Measurements from ENCODE around the gene PTGER3. TPM values are rescaled to one million over a fixed set of nuclear protein-coding genes. Genes with fewer than 3 reads are reported as not detected.

The PTGER3 gene
- total RNA-seq (2013) = 0.04 TPM
- polyA plus RNA-seq (under 1 TPM in 1 of 3 donors, not detected in 2; 0.29 TPM), polyA minus RNA-seq (0.14 TPM in 1 of 2 replicates, not detected in the other), total RNA-seq (0.12 to 6.6 (median 0.33) reads per million in 11 experiments)

DNA sequence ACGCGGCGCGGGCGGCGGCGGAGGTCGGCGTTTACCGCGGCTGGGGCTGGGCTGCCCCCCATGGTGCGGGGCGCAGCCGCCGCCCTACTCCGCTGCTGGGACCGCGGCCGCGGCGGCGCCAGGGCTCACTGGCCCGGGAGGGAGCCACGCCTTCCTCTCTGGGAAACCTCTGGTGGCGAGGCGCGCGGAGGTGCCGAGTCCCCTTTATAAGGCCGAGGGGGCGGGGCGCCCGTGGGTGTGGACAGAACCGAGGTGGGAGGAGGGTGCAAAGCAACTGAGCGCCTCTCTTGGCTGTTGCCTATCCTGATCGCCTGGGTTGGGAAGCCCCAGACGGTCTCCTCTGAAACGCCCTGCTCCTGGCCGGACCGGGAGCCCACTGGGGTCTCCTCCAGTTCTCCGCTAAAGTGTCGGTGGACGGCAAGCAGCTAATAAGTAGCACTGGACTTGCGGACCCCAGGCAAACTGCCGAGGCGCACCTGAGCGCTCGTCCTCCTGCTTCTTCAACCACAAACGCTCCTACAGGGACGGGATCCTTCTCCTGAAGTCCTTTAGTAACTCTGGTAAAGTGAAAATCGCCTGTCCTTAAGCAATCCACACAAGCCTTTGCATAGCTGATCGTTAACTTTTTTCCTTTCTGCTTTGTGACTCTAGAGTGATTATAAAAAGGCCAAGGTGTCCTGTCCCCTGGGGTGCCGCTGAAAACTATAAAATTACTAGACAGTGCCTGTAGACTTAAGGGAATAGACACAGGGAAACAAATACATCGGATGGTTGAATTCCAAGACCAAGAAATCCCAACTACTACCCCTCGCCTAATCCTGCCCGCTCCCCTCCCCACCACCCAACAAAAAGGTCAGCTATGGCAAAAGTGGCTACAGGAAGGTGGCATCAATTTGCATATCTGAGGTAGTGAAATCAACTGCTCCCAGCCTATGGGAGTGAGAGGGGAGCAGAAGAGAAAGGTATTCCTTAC lies at the start of gene PTGER3:
Gene PTGER3 (minus strand): TSS at position 182 of the 973 bp plus-strand sequence. CDS start 239 bp downstream, outside the sequence.
- Mint-ChIP-seq H3K27ac (peak within 1 kb of the TSS in 1 of 7 donors; percentile 80), H3K4me3 (peak within 1 kb of the TSS; percentile 84 to 94)

DNA sequence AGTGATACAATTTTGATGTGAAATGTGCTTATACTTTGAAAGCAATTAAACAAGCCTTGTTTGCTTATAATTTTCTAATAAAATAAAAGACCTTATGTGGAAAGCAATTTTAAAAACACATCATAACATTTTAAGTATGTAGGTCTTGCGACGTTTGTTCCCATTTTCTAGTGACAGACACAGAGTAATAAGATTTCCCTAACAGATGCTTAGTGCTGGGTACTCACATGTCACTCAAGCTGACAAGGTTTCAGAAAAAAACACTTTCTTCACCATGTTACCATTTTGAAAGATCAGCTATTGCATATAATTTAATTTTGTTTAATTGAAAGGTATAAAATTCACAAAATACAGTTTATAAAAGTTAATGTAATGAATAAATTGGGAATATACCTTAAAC lies 47.3 kb upstream of the PTGER3 start:
- Histone ChIP-seq H3K36me3 (replicated peaks in 1 of 2; ENCODE audit: control insufficient read depth in 1 of 2, insufficient read depth in 2 of 2, low read length in 2 of 2) (no peaks in the 10 kb centered on the region), H3K4me3 (replicated peaks in 1 of 3; ENCODE audit: low read depth in 2 of 3, low read length in 3 of 3) (no peak overlapping the region), H2AFZ (ENCODE audit: insufficient read depth, low read depth, low read length, poor library complexity, severe bottlenecking) (no peak overlapping the region), H3K79me2 (ENCODE audit: insufficient read depth, low read length) (no peaks in the 10 kb centered on the region), H4K20me1 (ENCODE audit: insufficient read depth, low read length) (no peaks in the 10 kb centered on the region), H3K27ac (ENCODE audit: low read depth in 1 of 2, low read length in 2 of 2) (no peak overlapping the region), H3K9ac (ENCODE audit: insufficient read depth, low read length, poor library complexity, severe bottlenecking) (no peak overlapping the region), H3K9me3 (replicated peaks in 1 of 2; ENCODE audit: control insufficient read depth in 1 of 2, insufficient read depth in 1 of 2, low read length in 2 of 2) (no peaks in the 10 kb centered on the region), H3K4me2 (replicated peaks; ENCODE audit: extremely low read depth, low read length, poor library complexity, severe bottlenecking) (no peak overlapping the region), H3K4me1 (ENCODE audit: control insufficient read depth in 1 of 2, insufficient read depth in 2 of 2, low read length in 2 of 2) (no peaks in the 10 kb centered on the region), H3K27me3 (ENCODE audit: control insufficient read depth in 2 of 2, insufficient read depth in 2 of 2, low read length in 2 of 2) (no peaks in the 10 kb centered on the region)
- H3K27ac Mint-ChIP-seq = no peak overlapping the region
- no peak overlapping the region for H3K4me3 Mint-ChIP-seq
- peaks cover 0 to 1% (median 0%) of the 10 kb centered on the region in 3 donors for H3K27me3 Mint-ChIP-seq (ENCODE audit: low read depth in 3 of 3)
- DNase-seq = no peak
- no peaks in the 10 kb centered on the region for H3K36me3 Mint-ChIP-seq
- H3K9me3 Mint-ChIP-seq = no peaks in the 10 kb centered on the region
- no peaks in the 10 kb centered on the region for H3K4me1 Mint-ChIP-seq
- no CpG with 5 or more reads among the region's 2 CpGs for WGBS (ENCODE audit: insufficient coverage)
- TF ChIP-seq, protein P1, sequence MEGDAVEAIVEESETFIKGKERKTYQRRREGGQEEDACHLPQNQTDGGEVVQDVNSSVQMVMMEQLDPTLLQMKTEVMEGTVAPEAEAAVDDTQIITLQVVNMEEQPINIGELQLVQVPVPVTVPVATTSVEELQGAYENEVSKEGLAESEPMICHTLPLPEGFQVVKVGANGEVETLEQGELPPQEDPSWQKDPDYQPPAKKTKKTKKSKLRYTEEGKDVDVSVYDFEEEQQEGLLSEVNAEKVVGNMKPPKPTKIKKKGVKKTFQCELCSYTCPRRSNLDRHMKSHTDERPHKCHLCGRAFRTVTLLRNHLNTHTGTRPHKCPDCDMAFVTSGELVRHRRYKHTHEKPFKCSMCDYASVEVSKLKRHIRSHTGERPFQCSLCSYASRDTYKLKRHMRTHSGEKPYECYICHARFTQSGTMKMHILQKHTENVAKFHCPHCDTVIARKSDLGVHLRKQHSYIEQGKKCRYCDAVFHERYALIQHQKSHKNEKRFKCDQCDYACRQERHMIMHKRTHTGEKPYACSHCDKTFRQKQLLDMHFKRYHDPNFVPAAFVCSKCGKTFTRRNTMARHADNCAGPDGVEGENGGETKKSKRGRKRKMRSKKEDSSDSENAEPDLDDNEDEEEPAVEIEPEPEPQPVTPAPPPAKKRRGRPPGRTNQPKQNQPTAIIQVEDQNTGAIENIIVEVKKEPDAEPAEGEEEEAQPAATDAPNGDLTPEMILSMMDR (IDR thresholded peaks at IDR 0.05) = no peak
- intact Hi-C loops (cut with micrococcal nuclease) = no loop called here

More for the DNA sequence above, at the start of gene PTGER3:
- Mint-ChIP-seq H3K4me1 (peaks cover 22% of the 10 kb centered on the region), H3K27me3 (ENCODE audit: low read depth in 3 of 3) (peaks cover 43 to 61% (median 50%) of the 10 kb centered on the region in 3 donors), H3K36me3 (peaks cover 5 to 6% of the 10 kb centered on the region in 2 donors), H3K9me3 (peaks cover 0 to 13% (median 7%) of the 10 kb centered on the region in 7 donors)
- H3K4me3 ChIP-seq (replicated peaks in 1 of 3; ENCODE audit: low read depth in 2 of 3, low read length in 3 of 3) = peak within 1 kb of the TSS; percentile 34 to 77 (median 38)
- peak in 1 of 3 donors; percentile 8 for DNase-seq
- TF ChIP-seq, protein P1 (IDR thresholded peaks at IDR 0.05) = no peak
- no peaks in the 10 kb centered on the region for H4K20me1 ChIP-seq (ENCODE audit: insufficient read depth, low read length)
- peaks cover 38 to 68% of the 10 kb centered on the region in 2 donors for H3K27me3 ChIP-seq (ENCODE audit: control insufficient read depth in 2 of 2, insufficient read depth in 2 of 2, low read length in 2 of 2)
- H2AFZ ChIP-seq (ENCODE audit: insufficient read depth, low read depth, low read length, poor library complexity, severe bottlenecking) = peak within 1 kb of the TSS; percentile 84
- intact Hi-C loops (cut with micrococcal nuclease) = loop anchor here (2.0 to 5.0 kb wide), 2 partner anchors 361 to 367 kb away; no protein-coding TSS in a partner anchor
- H3K4me2 ChIP-seq (replicated peaks; ENCODE audit: extremely low read depth, low read length, poor library complexity, severe bottlenecking) = peak within 1 kb of the TSS; percentile 91
- H3K9me3 ChIP-seq (replicated peaks in 1 of 2; ENCODE audit: control insufficient read depth in 1 of 2, insufficient read depth in 1 of 2, low read length in 2 of 2) = peaks cover 0 to 11% of the 10 kb centered on the region in 2 donors
- H3K79me2 ChIP-seq (ENCODE audit: insufficient read depth, low read length) = no peaks in the 10 kb centered on the region
- H3K4me1 ChIP-seq (ENCODE audit: control insufficient read depth in 1 of 2, insufficient read depth in 2 of 2, low read length in 2 of 2) = peaks cover 18 to 20% of the 10 kb centered on the region in 2 donors
- H3K36me3 ChIP-seq (replicated peaks in 1 of 2; ENCODE audit: control insufficient read depth in 1 of 2, insufficient read depth in 2 of 2, low read length in 2 of 2) = no peaks in the 10 kb centered on the region
- peak within 1 kb of the TSS; percentile 43 for H3K9ac ChIP-seq (ENCODE audit: insufficient read depth, low read length, poor library complexity, severe bottlenecking)
- no peak within 1 kb of the TSS for H3K27ac ChIP-seq (ENCODE audit: low read depth in 1 of 2, low read length in 2 of 2)
- 2% methylated on average over 49 of the region's 56 CpGs for WGBS (ENCODE audit: insufficient coverage)

Data from CD14-positive monocyte (primary cell).